Left forelimb (tissue), 1 donor: ENCODE results near the gene OTX1.
"Not testable (repeated sequence)": the region's sequence is repeated elsewhere in the genome, so short reads cannot be mapped to it uniquely, and the experiment has no call there.

Experiments used
- DNase-seq: peaks from one replicate; pipeline ENCODE4 v3.0.0-alpha.2; 2018; ENCODE audit warnings: low spot score

OTX1 gene

DNA sequence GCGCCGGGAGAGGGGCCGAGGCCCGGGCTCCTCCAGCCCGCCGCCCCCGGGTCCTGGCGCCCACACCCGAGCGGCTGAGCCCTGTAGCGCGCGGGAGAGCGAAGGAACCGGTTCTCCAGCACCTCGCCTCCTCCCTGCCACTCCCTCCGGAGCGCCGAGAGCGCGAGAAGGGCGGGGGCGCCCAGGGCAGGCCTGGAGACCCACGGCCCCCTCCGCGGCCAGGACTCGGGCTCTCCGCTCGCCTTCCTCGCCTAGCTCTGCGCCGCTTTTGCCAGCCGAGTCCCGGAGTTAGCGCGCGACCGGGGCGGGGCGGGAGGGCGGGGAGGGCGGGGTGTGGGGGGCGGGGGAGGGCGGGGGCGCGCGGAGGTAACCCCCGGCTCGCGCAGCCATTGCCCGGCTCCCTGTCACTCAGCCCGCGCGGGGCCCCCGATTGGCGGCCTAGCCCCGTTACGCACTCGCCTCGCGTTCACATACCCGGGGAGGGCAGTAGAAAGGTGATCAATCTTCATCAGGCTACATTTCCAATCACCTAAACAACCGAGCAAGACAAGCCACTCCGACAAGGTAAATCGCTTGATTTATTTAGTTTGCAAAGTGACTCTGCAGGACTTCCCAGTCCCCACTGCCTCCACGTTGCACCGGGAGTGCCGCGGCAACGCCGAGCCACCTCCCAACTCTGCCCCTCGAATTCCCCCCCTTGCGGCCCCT is at the start of gene OTX1:
TSS of gene OTX1 (plus strand) at position 497 of the 708 bp plus-strand sequence. CDS start 2,161 bp downstream, outside the sequence.
- DNase-seq: peak; percentile 70

DNA sequence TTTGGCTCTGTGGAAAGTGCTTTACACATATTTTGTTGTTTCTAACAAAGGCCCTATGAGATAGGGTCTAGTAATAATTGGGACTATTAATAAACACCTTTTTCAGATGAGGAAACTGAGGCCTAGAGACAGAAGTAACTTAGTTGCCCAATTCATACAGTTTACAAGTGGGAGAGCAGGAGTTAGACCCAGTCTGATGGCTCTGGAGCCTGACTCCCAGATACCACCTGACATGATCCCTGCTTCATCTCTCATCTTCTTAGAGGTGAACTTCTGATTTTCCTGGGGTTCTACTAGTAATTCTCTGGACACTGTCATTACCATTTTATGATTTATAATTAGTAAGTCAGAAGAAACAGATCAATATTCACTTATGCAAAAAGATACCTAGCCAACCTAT is 49.1 kb upstream of the OTX1 start:
- no peak for DNase-seq

DNA sequence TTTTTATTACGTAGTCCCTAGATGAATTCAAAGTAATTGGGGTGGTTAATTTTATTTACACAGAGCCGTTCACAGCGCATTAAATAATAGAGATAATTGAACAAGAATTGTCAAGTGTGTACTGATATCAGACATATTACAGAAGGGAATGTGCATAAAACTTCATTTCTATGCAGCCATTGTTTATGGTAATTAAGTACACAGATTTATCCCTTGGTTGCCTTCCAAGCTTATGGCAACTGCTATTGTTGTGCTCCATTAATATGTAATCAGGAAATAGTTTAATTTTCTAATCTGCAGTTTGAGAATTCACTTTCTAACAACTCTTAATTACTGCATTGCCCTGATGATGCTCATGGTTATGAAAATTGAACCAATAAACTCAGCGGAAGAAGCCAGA is 47.3 kb upstream of the OTX1 start:
- no peak for DNase-seq

DNA sequence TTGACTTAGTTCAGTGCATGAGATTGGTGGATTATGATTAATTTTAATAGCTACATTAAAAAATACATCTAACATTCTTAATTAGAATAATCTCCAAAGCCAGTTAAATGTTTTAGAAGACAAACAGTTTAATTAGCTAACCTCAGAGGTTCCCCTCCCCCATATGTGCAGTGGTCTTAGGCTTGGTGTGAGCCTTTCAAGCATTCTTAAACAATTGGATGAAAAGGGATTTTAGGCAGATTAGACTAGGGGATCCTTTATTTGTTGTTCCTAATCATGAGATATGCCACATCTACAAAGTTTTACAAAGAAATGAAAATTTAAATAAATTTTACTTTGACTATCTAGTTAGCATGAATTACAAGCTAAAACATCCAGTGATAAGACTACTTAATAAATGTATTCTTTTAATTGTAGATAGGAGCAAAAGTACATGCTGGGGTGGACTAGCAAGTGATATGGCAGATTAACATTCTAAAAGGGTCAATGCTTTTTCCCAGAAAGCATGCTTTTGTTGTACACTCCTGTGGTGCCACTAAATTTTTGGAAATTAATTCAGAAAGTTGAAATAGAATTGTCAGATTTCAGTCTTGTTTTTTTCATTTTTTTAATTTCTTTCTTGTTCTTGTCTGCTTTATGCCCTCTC is 42.7 kb upstream of the OTX1 start:
- DNase-seq: no peak

DNA sequence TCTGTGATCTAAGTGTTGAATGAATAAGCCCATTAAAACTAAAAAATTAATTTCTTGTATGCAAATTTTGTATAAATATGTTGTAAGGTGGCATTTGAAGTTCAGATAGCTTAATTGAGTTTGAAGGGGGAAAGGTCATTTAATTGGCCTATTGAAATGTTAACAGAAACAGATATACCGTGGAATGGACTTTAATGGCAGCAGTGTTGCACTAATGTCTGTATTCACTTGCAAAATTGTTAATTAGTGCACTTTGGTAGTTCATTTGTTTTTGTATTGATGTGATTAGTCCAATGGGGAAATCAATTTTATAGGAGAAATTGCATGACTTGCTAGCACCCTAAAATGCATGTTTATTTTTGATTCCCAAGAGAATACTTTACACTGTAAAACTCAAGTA is 41.8 kb upstream of the OTX1 start:
- DNase-seq: no peak

DNA sequence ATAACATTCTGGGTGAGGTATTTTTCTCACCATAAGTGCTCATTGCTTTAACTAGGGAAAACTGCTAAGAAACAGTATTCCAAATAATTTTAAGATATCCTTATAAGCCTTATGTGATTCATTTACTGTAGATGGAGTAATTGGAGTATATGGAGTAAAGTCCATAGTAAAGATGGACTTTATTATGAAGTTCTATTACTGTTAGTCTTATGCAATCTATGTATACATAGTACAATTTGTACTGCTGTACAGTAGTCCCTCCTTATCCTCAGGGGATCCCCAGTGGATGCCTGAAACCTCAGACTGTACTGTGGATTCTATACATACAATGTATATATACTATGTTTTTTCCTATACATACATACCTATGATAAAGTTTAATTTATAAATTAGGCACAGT is 41.1 kb upstream of the OTX1 start:
- no peak for DNase-seq

DNA sequence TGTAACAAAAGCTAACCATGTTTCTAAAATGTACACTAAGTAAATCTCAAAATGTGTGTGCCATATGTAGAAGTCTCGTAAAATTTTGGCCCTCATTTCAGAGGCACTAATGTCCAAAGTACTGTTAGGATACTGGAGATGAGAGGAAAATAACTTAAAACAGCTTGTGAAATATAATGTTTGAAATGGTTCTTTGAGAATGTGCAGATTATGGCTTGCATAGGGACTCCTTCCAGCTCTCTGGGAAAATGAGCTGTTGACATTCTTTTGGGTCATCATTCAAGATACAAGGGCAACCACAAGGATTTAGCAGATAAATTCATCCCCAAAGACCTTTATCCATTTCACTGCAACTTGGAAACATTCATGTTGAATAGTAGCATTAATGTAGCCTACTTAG is 38.1 kb upstream of the OTX1 start:
- no peak for DNase-seq

DNA sequence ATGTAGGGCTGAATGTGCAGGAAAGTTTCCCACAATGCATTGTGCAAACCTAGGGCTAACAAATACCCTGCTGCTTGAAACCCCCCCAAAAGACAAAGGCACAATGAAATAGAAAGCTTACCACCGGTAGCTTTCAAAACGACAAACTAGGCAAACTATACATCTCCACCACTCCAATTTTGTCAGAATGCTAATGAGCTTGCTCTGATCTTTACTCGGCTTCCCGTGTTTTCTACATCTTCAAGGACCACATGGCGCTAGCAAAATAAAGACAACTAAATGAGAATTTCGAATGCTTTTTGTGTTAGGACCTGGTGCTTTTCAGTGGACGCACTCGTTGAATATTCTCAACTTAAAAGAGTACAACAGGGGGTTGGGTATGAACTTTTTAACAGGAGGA is 37.2 kb upstream of the OTX1 start:
- DNase-seq: no peak

DNA sequence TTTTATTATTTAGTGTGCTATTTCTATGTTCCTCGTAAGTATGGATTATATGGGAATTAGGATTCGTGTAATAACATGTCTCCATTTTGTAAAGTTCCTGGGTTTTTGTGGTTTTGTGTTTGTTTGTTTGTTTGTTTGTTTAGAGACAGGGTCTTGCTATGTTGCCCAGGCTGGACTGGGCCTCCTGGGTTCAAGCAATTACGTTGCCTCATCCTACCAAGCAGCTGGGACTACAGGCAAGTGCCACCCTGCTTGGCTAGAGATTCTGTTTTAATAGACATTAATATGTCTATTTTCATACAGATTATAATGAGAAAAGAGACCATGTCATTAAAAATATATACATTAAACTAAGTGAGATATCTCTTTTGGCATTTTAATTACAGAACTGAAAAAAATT is 35.2 kb upstream of the OTX1 start:
- no peak for DNase-seq

DNA sequence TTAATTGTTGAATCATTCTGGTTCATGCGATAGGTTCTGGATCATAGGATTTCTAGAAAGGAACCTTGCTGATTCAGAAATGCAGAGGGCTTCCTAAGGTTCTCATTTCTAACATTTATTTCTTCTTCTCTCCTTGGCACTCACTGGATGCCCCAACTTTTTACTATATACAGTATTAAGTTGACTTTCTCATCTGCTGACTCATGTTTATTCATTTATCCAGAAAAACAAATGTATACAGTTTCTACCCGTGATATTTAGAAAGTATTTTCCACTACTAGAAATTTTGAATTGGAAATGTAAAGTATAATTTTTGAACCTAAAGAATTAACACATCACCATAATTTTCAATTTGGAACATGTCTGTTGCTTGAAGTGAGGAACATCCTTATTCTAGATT is 32.2 kb upstream of the OTX1 start:
- no peak for DNase-seq

DNA sequence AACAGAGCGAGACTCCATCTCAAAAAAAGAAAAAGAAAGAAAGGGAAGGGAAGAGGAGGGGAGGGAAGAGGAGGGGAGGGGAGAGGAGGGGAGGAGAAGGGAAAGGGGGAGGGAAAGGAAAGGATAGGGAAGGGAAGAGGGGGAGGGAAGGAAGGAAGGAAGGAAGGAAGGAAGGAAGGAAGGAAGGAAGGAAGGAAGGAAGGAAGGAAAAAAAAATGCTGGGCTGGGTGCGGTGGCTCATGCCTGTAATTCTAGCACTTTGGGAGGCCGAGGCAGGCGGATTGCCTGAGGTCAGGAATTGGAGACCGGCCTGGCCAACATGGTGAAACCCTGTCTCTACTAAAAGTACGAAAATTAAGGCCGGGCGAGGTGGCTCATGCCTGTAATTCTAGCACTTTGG is 30.9 kb upstream of the OTX1 start:
- not testable (repeated sequence) for DNase-seq

DNA sequence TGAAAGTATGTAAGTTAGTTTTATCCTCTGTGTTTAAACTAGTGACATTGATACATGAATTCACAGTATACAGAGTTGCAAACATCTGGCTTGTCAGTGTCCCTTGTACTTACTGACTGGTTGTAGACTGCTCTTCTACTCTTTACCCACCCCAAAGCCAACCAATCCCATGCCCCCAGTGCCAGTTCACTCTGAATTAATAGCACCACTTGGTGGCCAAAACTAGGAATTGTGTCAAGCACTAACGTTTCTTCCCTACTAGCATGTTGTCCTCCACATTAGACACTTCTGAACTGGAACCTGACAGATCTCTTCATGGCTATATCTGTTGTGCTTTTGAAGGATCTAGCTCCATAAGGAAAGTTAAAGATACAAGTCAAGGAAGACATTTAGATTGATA is 27.2 kb upstream of the OTX1 start:
- no peak for DNase-seq

DNA sequence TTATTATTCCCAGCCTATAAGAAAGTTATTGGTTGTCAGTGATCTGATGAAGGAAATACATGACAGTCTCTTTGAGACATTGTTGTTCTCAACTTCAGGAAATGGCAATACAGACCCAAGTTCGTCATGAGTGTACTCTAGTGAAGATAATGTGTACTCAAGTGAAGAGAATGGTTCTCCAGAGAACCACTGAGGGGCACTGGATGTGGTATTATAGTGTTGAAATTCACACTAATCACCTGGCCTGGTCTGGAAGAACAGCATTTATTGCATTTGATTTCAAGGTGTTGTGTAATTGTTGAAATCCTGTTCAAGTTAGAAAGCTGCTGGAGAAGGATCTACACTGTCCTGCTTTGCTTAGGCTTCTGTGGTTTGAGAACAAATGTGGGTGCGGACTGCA is 23.4 kb upstream of the OTX1 start:
- DNase-seq: no peak

DNA sequence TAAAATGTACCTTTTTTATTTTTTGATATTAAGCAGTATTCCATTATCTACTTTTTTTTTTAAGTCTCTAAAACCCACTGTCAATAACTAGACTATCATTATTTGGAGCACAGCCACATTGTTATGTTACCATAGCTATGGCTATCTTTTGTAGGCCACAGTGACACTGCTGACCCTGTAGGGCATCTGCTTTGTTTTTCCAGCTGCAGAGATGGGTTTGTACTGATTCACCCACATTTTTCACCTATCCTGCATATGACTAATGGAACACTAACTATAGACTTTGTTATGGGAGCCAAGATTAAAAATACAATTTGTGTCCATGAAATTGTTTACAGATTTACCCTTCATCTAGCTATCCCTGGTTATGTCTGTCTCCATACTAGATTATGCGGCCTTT is 21.6 kb upstream of the OTX1 start:
- DNase-seq: no peak

DNA sequence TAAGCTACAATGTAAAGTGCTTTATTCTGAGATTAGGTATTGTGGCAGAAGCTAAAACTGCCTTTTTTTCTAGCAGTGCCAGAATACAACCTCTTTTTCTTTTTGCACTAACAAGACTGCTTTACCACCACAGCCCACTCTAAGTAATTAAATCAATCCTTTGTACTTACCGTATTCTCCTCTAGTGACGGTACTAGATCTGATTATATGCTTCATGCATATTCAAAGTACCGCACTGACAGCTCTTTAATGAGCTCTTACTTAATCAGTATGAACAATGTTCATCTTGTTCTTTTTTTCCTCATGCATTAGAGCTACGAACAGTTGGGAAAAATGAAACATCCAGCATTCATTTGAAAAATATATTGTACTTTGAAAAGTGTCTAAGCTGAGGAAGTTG is 16.1 kb upstream of the OTX1 start:
- DNase-seq: no peak

DNA sequence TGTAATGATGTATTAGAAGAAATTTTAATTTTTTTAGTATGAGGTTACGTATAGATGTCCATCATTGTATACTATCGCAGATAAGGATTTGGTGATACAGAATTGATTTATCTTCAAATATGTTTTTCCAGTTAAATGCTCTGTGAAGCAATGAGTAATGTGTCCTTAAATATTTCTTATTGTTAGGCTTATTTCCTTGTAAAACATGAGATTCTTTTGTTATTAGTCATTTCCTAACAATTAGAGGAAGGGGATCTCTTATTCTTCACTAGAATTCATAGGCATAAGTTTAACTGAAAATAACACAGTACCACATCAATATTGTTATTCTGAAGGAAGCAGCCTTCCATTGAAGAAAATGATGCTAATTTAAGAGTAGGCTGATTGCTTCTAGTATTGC is 15.5 kb upstream of the OTX1 start:
- DNase-seq: no peak

DNA sequence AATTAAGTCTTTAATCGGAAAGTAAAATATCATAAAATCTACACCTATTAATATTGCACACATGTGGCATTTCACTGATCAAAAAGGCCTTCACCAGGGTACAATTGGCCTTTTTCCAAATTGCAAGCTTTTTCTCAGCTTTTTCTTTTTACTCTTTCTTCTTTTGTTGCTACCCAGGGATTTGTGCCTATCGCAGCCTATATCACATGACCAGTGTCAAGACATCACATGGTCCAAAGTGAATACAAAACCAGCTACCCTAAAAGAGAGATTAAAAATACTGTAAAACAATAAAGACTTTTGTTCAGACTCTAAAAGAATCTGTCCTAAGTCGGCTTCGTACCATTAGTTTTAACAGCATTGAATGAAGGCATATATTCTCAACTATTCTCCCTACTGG is 15.0 kb upstream of the OTX1 start:
- DNase-seq: no peak

DNA sequence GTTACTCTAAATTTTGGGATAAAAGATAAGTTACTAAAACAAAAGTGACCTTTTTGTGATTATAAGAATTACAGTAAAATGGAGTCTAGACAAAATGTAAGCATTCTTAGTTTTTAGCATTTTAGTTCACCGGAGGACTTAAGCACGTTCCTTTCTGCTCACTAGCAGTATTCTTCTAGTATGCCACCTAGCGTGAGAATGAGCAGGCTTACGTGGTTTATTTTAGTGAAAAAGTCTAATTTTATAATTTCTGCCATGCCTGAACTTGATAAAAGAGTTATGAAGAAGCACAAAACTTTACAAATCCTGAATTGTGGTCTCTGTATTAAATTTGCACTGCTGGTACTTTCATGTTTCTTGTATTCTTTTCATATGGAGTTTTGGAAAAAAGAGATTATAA is 12.6 kb upstream of the OTX1 start:
- DNase-seq: no peak

DNA sequence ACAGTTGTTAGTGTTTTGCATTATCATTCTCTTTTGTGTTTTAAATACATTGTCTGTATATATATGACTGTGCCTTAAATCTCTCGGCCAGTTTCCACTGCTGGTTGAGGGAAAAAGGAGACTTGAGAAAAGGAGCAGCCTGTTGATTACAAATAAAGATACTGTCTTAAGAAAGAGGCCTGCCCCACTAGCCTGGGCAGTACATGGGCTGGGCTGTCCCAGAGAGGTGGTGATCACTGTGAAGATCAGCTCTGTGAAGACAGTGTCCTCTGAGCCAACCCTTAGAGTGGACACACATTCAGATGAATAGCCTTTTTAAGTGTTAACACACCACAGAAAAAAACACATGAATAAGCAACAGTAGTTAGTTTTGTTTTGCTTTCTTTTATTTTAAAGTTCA is 10.0 kb upstream of the OTX1 start:
- no peak for DNase-seq

DNA sequence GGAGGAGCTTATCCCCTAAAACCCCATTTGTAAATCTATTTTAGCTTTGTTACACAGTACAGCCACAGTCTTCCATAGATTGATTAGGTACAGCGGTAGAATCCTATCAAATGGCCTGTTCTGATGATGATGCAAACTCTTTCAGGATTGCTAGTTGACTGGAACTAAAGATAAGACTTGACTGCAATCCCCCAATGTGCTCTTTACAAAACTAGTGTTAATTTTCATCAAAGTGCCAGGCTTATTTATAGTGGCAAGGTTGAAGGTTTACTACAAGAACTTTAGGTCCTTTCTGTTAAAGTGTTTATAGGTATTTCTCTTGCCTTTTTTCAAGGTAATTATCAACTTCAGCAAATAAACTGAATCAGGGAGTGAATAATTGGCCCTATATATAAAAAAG is 9.0 kb upstream of the OTX1 start:
- no peak for DNase-seq

DNA sequence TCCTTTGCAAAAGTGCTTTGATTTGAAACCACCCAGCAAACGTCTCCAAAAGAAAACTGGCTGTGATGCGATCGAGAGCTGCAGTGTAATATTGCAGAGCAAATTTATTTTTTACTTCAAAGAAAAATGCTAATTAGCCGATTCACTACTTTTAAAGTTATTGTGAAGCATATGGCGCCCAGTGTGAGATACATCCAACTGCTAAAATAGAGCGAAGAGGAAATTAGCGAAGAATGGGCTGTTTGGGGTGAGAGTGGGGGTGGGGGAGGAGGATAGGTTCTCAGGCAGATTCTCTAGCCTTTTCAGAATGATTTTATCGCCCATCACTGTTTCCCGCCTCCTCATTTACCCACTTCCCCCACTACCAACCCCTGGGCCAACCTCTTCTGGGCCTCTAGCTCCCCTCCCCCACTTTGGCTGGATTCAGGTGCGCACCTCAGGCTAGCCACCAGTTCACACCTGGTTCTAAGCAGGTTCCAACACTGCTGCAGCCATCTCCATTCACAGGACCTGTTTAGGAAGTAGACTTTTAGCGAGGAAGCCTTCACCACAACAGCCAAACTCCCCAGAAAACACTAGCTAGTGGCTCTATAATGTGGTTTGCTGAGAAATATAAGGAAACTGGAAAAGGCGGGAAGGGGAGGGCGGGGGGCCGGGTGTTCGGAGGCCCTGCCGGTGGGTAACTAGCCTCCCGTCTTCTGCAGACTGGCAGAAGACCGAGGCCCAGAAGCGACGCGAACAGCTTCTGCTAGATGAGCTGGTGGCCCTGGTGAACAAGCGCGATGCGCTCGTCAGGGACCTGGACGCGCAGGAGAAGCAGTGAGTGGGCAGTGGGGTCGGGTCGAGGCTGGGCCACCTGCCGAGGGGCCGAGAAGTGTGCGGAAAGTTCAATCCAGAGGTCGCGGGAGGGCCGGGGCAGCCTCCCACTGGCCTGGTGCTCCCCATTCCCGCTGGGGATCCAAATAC is 6.0 kb upstream of the OTX1 start:
- no peak for DNase-seq

DNA sequence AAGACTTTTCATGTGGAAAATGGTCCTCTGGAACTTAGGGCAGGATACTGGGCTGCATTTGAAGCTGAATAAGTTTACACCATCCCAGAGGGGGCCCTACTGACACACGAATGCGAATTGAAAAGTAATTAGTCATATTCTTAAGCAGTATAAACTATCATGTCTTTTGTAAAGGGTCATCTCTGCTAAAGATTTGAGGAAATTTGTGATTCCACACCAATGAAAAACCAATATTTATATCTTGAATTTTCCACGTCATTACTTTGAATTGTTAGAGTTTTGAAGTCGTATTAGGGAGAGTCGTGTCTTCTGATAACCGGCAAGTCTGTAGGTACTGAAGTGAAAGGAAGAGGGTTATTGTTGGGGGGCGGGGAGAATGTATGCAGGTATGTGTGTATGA is 4.1 kb upstream of the OTX1 start:
- no peak for DNase-seq

DNA sequence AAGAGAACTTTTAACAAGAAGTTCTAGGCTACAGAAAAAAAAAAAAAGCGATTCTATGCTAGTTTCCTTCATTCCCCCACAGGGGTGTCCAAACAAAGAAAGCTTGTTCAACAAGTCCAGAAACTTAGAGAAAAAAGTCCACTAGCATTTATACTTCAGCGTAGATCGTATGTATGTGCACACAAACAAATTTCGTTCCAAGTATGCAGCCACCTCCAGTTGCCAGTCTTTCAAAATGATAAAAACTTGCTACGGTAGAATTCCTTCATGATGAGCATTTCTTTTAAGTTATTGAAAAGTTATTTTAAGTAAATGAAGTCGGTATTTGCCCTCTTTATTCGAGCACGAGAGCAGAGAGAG is 3.7 kb upstream of the OTX1 start:
- no peak for DNase-seq
